Superior temporal gyrus (tissue), 1 donor: ENCODE results near the gene LTBR.
A peak's percentile ranks its signal among the peaks of the same experiment; 100 is the strongest.
"Not testable (repeated sequence)": the region's sequence is repeated elsewhere in the genome, so short reads cannot be mapped to it uniquely, and the experiment has no call there.

Experiments used
- DNase-seq: peaks from one replicate; pipeline ENCODE4 v3.0.0-alpha.2; 2016; ENCODE audit errors: extremely low spot score

Gene LTBR

GRCh38 chr12:6383572-6384498 is at the start of gene LTBR:
Gene LTBR, plus strand, starts transcription at chr12:6384162. Its CDS starts 197 bp downstream, at chr12:6384359.
- no peak for DNase-seq

- no peak for DNase-seq
These were observed 49.6 kb upstream of the LTBR start for GRCh38 chr12:6334359-6334758.

GRCh38 chr12:6334940-6335450 is 49.0 kb upstream of the LTBR start:
- DNase-seq: no peak

- DNase-seq: no peak
These were observed 48.4 kb upstream of the LTBR start for GRCh38 chr12:6335451-6336078.

GRCh38 chr12:6336079-6336888 is 47.7 kb upstream of the LTBR start:
- peak; percentile 34 for DNase-seq

- DNase-seq: no peak
These were observed 46.8 kb upstream of the LTBR start for GRCh38 chr12:6336889-6337853.

GRCh38 chr12:6337958-6338433 is 46.0 kb upstream of the LTBR start:
- DNase-seq: no peak

- DNase-seq: not testable (repeated sequence)
These were observed 45.4 kb upstream of the LTBR start for GRCh38 chr12:6338536-6338935.

GRCh38 chr12:6338955-6339354 is 45.0 kb upstream of the LTBR start:
- DNase-seq: no peak

- DNase-seq: no peak
These were observed 43.8 kb upstream of the LTBR start for GRCh38 chr12:6340032-6340638.

GRCh38 chr12:6340745-6341416 is 43.1 kb upstream of the LTBR start:
- DNase-seq: no peak

- DNase-seq: peak; percentile 31
These were observed 42.4 kb upstream of the LTBR start, which contains the start of gene TNFRSF1A for GRCh38 chr12:6341417-6342139. Gene TNFRSF1A, minus strand, starts transcription at chr12:6342076. Its CDS starts 262 bp downstream, at chr12:6341814.

- no peak for DNase-seq
These were observed 41.6 kb upstream of the LTBR start for GRCh38 chr12:6342140-6342889.

- DNase-seq: no peak
These were observed 40.4 kb upstream of the LTBR start for GRCh38 chr12:6343518-6343917.

- DNase-seq: not testable (repeated sequence)
These were observed 39.8 kb upstream of the LTBR start for GRCh38 chr12:6344101-6344660.

GRCh38 chr12:6345319-6346091 is 38.5 kb upstream of the LTBR start:
- no peak for DNase-seq
